Caki2 (cell line): ENCODE results near the gene SULF2. TPM values are rescaled to one million over a fixed set of nuclear protein-coding genes. Genes with fewer than 3 reads are reported as not detected.
A peak's percentile ranks its signal among the peaks of the same experiment; 100 is the strongest.

ENCODE experiments used
- DNase-seq: peaks from one replicate; pipeline ENCODE4 v3.0.0-alpha.2; 2015; ENCODE audit warnings: low read depth
- in situ Hi-C: cut with HindIII; loops from 2 replicates; pipeline ENCODE4 v1.10.0; 2016; ENCODE audit warnings: low sequenced_read_pairs, low pct_unique_long_range_greater_than_20kb, mixed read lengths
- total RNA-seq: library from RNA; depleted of rRNA; stranded (reverse); fragments of >200 nt; shearing (Covaris generic); gene quantifications from 2 replicates; pipeline ENCODE4 v1.2.3, GENCODE V29; 2014; ENCODE audit warnings: low replicate concordance

The SULF2 gene
- total RNA-seq, 1 experiment from 2014 or later = 6.0 TPM

DNA sequence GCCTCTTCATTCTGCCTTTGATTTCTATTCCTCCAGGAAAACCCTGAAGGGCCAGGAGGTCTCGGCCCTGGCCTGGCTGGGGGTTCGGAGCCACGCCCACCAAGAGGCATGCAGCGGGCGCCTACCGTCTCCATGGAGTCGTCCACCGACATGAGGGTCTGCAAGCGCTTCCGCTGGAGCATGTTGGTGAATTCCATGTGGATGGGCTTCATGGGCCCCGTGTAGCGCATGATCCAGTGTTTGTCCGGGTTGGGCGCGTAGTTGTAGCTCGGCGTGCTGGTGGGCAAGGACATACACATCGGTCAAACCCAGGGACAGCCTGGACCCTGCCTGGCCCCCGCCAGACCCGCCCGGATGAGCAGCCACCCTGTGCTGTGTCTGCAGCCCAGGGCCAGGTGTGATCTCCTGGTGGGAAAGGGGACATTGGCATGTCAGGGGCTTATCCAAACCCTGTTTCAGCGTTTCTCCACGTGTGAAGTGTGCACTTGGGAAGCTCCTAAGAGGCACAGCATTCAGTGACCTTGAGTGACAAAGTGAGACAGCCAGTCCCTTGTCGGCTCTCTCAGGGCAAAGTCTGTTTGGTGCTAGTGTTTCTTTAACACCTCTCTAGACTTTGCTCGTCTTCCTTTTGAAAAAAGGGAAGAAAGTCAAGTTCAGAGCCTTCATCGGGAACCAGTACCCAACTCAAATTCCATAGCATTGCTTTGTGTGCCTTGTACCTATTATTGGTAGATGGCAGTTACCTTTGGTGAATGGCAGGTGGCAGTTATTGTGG is 100.8 kb downstream of the SULF2 start:
- DNase-seq = no peak
- in situ Hi-C loops = no loop called here

DNA sequence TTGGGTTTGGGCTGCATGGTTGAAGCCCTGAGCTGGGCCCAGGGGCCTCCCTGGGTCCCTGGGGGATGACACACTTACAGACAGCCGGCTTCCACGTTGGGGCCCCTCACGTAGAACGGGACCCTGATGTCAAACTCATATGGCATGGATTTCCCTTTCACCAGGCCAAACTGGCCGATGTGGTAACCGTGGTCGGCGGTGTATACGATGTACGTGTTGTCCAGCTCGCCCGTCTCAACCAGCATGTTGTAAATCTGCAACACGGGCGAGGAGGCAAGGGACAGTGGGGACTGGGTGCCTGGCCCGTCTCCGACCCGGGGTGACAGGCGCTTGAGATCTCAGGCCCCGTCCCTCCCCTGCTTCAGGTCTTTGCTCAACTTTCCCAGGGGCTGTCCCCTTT is 102.4 kb downstream of the SULF2 start:
- in situ Hi-C loops = no loop called here
- DNase-seq = no peak

DNA sequence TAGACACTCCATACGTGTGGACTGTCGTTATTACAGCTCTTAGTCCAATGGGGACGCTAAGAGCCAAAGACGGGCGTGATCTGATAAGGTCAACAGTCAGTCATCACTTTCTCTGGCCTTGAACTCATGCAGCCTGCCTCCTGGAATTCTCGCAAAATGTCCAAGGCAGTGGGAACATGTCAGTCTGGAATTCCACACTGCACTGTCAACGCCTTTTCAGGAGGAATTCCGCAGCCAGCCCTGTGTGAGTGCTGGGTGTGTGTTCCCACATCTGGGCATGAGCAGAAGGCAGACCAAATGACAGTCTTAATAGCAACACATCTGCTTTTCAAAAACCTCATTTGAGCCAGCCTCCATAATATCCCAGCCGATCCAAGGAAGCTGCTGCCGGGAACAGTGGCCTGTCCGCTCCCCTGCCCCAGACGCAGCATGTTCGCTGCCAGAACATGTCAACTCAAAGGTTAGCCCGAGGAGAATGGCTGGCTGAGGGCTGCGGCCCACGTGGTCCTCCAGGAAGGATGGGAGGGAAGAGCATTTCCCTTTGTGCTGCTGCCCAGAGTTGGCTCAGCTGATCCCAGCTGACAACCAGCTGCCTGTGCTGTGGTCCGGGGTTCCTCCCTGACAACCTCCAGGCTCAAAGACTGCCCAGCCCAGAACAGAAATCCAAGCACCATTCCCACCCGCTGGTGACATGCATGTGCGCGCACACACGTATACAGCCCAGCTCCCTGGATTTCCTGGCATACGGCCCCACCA is 103.1 kb downstream of the SULF2 start:
- no peak for DNase-seq
- in situ Hi-C loops = no loop called here

DNA sequence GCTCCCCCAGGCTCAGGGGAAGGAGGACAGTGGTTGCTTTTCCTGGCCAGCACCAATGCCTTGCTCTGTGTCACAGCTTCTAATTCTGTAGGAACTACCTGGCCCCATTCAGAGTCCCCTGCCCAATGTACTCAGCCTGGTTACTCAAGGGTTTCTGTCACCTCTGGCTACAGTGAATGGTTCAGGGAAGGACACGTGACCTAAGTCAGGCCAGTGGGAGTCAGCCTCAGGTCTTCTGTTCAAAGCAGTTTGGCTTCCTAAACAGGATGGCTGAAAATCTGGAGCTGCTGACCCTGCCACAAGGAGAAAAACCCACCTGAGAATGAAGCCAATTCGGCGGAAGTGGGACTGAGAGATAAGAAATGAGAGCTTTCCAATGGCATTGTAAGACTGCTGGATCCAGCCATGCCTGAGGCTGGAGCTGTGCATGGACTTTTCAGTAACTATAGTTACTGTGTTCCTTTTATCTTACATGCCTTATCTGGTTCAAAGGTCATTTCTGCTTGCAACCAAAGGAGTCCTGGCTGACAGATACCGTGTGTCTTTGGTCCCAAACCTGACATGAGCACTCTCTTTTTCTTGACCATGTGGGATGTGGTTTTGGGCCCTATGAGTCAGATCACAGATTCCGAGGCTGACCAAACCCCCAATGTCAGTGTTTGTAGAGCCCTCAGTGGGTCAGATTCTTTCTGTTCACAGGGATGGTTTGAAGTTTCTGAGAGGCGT is 104.3 kb downstream of the SULF2 start:
- in situ Hi-C loops = no loop called here

DNA sequence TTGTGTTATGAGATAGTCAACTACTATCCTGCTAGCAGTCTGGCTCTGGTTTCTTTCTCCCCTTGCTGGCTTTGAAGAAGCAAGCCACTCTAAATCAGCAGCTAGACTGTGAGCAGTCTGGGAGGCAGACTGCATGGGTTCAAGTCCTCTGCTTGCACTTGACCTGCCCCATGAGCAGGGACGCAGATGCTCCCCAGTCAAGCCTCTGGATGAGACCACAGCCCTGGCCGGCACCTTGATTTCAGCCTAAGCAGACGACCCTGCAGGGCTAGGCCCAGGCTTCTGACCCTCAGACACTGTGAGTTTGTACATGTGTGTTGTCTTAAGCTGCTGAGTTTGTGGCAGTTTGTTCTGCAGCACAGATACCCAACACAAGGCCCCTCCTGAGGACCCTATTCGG is 105.8 kb downstream of the SULF2 start:
- in situ Hi-C loops = loop anchor here (5.0 to 10.0 kb wide), 2 partner anchors 105 to 943 kb away; partner anchors contain the start of gene SULF2
- no peak for DNase-seq

More for the DNA sequence above, 104.3 kb downstream of the SULF2 start:
- DNase-seq = no peak

DNA sequence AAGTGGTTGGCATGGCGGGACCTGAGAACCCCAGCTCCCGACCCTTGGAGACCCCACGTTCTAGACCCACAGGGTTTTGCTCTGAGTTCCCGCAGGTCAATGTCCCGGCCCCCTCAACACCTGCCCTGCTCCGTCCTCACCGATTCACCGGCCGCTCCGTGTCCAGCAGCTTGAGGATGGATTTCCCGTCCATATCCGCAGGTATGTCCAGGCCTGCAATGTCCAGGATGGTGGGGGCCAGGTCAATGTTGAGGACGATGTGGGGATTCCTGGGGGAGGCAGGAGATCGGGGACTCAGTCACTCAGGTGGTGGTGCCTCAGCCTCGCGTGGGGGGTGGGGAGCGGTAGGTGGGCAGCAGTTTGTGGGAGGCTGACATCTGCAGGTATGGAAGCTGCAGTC is 106.7 kb downstream of the SULF2 start:
- in situ Hi-C loops = loop anchor here (5.0 to 10.0 kb wide), 2 partner anchors 106 to 944 kb away; partner anchors contain the start of gene SULF2

DNA sequence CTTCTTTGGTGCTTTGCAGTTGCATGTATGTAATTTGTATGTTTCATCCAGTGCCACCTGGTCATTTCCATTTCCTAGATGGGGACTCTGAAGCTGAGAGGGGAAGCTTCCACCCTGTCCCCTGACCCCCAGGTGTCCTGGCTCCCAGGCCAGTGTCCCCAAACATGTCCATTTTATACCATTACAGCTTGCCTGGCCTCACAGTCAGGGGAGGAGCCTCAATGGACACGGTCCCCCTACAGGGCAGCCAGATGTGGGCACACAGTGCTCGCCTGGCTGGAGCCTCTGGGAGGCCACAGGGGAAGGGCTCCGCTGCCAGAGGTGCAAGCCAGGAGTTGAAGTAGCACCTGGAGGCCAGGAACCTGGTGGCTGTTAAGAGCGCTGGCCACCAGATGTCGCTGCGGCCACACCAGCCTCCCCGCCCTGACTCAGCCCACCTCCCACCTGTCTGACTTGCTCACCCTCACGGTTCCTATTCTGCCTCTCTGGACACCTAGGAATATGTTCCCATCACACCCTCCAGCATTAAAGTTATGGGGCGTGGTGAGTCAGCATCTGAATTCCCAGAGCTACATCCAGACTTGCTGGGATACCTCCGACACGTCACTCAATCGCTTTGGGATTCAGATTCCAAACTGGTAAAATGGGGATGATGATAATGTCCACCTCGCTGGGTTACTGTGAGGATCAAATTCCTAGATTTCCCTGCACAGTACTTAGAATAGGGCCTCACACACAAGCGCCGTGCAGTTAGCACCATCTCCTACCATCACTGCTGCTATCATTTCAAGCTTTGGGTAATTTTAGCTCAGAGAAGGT is 107.4 kb downstream of the SULF2 start:
- DNase-seq = peak; percentile 62
- in situ Hi-C loops = loop anchor here (5.0 to 10.0 kb wide), 2 partner anchors 107 to 944 kb away; partner anchors contain the start of gene SULF2

More for the DNA sequence above, 106.7 kb downstream of the SULF2 start:
- no peak for DNase-seq

DNA sequence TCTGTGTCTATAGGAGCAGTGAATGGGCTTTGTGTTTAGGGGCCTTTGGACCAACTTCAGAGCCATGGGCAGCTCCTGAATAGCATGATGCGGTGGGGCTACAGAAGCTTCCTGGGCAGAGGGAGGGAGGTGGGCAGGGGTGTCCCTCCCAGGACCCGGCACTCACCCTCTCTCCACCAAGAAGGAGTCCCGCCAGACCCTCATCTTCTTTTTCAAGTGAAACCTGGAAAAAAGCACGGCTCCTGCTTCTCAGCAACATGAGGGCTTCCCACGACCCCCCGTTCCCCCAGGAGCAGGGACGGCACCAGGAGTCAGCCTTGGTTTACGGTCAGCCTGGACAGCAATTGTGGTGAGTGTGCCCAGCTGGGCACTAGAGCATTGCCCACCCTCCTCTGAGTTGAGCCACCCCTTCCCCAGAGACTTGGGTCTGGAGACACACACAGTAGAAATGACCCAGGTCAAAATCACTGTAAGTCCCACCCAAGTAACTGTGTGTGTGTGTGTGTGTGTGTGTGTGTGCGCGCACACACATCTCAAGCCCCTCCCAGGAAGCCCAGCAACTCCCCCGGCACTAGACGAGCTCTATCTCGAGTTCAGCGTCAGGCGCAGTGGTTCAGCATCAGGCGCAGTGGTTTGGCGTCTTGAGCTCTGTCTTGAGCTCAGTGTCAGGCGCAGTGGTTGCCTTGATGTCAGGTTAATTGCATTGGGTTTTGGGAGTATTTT is 108.2 kb downstream of the SULF2 start:
- DNase-seq = no peak
- in situ Hi-C loops = loop anchor here (5.0 to 10.0 kb wide), 2 partner anchors 108 to 945 kb away; partner anchors contain the start of gene SULF2

DNA sequence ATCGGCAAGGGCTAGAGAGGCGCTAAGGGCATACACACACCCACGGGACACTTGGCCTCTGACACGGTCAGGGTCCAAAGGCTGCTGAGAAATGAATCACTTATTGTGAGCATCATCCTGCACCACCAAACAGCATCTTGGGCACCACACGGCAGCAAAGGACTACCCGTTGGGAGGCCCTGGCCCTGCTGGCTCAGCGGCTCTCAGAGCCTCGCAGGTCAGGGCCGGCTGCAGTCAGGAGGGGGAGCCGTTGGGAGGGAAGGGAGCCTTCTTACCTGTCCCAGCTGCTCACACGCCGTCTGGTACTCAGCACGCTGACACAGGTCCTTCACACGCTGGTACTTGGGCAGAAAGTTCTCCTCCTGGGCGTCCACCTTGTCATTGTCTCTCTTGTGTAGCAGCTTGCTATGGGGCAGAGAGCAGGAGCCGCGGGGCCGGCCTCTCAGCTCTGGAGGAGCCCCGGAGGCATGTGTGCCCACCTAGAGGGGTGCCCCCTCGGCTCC is 109.0 kb downstream of the SULF2 start:
- in situ Hi-C loops = loop anchor here (5.0 to 10.0 kb wide), 2 partner anchors 109 to 946 kb away; partner anchors contain the start of gene SULF2
- DNase-seq = no peak

DNA sequence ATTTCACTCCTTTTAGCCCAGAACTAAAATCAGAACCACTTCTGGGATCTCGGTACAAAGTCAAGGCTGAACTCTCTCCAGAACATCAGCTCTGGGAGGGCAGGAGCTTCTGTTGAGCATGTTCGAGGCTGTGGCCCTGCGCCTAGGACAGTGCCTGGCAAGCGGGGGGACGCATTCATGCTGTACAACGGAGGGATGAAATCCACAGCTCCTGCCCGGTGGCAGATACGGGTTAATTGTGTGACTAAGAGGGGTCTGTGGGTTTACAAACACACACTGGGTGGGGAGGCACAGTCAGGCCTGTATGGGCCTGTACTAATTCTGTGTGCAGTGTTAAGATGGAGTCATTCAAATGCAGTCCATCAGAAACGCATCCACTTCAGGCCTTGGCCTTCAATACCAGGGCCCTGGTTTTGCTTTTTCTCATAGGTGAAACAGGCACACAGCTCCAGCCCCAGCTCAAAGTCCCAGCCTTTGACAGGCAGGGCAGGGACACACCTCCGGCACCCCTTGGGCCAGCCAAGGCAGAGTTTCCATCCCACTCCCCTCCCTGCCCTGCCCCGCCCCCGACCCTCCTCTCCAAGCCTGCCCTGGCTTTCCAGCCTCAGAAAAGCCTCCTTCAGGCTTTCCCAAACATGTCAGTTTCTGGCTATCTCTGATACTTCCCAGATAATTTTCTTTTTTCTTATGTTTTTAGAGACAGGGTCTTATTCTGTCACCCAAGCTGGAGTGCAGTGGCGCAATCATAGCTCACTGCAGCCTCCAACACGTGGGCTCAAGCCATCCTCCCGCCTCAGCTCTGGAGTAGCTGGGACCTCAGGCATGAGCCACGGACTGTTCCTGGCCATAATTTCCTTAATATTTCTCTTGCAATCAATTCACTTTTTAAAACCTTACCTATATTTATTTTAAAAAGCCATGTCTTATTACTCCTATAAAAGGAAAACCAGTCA is 109.8 kb downstream of the SULF2 start:
- DNase-seq = no peak
- in situ Hi-C loops = loop anchor here (5.0 to 10.0 kb wide), 2 partner anchors 109 to 947 kb away; partner anchors contain the start of gene SULF2

DNA sequence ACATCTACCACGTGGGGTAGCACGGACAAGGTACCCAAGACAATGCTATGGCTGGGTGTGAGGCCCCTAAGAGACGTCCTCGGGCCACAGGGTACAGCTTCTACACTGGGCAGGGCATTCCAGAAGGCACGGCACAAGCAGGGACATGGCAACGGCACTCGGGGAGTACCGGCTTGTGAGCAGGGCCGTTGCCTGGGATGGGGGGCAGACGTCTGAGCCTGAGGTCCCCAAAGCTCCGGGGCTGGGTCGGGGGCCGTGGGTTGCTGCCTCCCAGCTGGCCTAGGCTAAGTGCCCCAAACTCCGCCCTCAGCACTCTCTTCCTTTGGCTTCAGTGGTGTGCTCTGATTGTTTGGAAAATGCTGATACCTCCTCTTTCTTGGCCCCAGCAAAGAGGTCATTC is 110.6 kb downstream of the SULF2 start:
- no peak for DNase-seq
- in situ Hi-C loops = loop anchor here (5.0 to 10.0 kb wide), 2 partner anchors 110 to 948 kb away; partner anchors contain the start of gene SULF2

DNA sequence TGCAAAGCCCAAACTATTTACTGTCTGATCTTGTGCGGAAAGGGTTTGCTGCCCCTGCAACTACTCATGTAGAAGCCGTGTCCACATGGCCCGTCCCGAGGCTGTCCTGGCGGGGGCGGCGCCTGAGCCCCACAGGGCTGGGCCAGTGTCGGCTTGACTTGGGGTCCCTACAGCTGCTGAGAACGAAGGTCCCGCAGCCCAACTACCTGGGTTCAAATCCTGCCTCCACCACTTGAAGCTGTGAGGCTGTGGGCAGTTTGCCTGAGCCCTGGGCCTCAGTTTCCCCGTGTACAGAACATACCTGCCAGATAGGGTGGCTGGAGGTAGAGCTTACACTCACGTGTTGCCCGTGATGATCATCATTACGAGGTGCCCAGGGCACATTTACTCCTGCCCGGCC is 111.1 kb downstream of the SULF2 start:
- DNase-seq = no peak
- in situ Hi-C loops = loop anchor here (10.0 kb wide), 1 partner anchor 111 kb away; the partner anchor contains the start of gene SULF2

DNA sequence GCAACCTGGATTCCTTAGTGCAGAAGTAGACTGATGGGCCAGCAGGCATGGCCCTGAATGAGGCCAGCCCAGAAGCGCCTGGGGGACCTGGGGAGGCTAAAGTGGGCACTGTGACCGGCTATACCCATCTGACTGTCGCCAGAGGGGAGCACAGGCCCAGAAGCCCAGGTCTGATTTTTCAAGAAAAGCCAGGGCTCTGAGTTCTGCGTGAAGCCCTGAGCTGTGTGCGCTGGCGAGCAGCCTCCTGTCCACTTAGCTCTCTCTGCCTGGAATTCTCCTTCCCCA is 111.7 kb downstream of the SULF2 start:
- in situ Hi-C loops = loop anchor here (10.0 kb wide), 1 partner anchor 111 kb away; the partner anchor contains the start of gene SULF2
- DNase-seq = no peak

DNA sequence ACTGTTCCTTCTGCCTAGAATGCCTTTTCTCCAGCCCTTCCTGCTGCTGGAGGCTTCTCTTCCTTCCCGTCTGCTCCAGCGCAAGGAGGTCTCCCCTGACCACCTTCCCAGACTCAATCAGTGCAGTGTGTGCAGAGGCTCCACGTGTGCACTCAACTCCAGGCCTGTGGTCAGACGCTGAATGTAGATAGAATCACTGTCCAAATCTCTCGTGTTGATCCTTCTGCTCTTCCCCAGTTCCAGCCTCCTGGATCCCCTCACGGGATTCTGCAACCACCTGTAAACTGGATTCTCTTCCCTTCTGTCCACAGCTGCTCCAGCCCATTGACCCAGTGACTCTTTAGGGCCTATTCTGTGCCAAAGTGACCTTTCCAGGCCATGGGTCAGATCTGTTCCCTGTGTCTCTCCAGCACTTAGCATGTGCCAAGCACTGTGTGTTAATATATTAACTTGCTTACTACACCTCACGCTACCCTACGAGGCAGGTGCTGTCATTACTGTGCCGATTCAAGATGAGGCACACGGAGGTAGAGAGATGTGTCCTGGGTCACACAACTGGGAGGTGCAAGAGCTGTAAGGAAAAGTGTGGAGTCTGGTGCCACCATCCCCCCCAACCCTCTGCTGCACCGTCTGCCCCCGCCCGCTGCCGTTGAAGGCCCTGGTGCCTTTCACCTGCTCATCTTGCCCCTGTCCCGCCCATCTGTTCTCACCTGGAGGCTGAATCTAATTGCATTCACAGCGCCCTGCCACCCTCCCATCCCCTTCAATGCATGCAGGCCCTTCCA is 112.2 kb downstream of the SULF2 start:
- in situ Hi-C loops = loop anchor here (10.0 kb wide), 1 partner anchor 112 kb away; the partner anchor contains the start of gene SULF2
- no peak for DNase-seq

DNA sequence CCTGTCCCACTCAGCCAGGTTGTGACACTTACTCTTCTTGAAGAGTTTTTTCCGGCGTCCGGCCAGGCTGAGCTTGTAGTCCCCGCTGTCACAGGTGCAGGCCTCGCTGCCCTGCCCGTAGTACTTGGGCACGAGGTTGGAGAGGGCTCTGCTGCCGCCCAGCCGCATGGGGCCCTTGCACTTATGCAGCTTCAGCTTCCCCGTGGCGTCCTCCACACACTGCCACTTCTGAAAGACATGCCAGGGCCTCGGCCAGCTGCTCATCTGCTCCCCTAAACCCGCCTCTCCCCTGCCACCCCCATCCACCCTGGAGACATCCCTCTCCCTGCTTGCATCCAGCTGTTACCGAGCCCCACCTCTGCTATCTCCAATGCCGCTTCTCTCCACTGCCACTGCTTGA is 113.1 kb downstream of the SULF2 start:
- no peak for DNase-seq
- in situ Hi-C loops = loop anchor here (10.0 kb wide), 1 partner anchor 113 kb away; the partner anchor contains the start of gene SULF2
